ENCODE measurements around the gene ZNF768.

DNA sequence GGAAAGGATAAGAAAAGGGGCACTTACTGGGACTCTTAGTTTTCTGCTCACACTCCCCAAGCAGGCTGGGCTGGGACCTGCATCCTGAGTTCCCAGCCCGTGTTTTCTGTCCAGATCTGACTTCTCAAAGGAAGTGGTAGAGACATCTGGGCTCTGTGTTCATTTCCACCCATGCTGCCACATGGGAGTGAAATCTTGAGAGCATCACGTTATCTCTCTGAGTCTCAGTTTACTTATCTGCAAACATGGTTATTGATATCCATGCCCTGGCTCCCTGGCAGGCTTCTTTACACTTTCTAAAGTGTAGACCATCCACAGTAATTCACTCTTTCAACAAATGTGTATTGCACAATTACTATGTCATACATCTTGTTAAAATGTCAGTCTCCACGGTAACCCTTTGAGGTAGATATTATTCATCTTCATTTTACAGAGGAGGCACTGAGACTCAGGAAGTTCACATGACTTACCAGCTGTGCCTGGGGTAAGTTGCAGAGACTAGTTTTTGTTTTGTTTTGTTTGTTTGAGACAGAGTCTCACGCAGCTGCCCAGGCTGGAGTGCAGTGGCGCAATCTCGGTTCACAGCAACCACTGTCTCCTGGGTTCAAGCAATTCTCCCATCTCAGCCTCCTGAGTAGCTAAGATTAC is 41.7 kb upstream of the ZNF768 start:
- TF ChIP-seq POLR2AphosphoS5 (IDR thresholded peaks at IDR 0.05; ENCODE audit: low read depth, low read length): no peak
- TF ChIP-seq POLR2A (IDR thresholded peaks at IDR 0.05; ENCODE audit: low read depth, low read length): no peak

Measured in GM12892 (cell line).